Central memory CD4-positive, alpha-beta T cell (primary cell): ENCODE results near the gene MGLL.
"Not testable (repeated sequence)": the region's sequence is repeated elsewhere in the genome, so short reads cannot be mapped to it uniquely, and the experiment has no call there.

Source experiments
- DNase-seq: peaks from one replicate; pipeline ENCODE4 v3.0.0; 2022

Gene MGLL

GRCh38 chr3:127718916-127719290 lies 103.4 kb downstream of the MGLL start:
- DNase-seq = no peak

- DNase-seq = no peak
These were observed 103.9 kb downstream of the MGLL start for GRCh38 chr3:127718245-127718915.

GRCh38 chr3:127717357-127718244 lies 104.7 kb downstream of the MGLL start:
- no peak for DNase-seq

- no peak for DNase-seq
These were observed 105.9 kb downstream of the MGLL start for GRCh38 chr3:127716384-127716783.

DNA sequence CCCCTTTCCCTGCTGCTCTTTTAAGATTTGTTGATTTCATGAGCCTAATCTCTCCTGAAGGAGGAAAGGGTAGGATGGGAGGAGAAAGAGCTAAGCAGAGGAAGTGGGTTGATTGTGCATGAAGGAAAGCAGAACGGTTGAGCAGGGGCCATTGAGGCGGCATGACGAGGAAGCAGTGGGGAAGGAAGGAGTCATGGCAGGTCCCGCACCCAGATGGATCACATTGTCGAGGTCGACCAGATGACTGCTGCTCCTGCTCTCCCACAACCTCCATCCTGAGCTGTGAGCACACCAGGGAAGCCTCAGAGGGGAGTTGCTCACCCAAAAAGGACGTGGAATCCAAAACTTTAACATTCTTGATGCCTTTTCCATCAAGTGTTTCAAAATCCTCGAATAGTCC lies 106.8 kb downstream of the MGLL start:
- no peak for DNase-seq

GRCh38 chr3:127714866-127715265 lies 107.4 kb downstream of the MGLL start:
- no peak for DNase-seq

DNA sequence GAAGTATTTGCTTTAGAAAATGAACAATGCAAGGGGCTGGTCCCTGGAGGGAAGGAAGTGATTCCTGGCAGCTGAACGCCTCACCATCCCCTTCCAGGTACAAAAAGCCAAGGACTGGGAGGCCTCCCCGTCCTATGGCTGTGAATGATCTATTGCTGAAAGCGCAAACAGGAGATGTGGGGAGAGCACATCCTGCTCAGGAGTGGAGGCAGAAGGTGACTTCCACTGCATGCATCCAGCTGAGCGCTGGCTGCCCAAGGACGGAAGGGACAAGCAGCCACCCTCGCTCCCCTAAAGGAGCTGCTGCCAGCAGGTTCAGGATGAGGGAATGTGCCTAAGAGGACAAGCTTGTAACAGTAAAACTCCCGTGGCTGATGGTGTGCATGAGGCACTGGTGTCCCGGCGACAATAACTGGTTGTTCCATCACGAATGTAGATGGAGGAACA lies 108.2 kb downstream of the MGLL start:
- no peak for DNase-seq

DNA sequence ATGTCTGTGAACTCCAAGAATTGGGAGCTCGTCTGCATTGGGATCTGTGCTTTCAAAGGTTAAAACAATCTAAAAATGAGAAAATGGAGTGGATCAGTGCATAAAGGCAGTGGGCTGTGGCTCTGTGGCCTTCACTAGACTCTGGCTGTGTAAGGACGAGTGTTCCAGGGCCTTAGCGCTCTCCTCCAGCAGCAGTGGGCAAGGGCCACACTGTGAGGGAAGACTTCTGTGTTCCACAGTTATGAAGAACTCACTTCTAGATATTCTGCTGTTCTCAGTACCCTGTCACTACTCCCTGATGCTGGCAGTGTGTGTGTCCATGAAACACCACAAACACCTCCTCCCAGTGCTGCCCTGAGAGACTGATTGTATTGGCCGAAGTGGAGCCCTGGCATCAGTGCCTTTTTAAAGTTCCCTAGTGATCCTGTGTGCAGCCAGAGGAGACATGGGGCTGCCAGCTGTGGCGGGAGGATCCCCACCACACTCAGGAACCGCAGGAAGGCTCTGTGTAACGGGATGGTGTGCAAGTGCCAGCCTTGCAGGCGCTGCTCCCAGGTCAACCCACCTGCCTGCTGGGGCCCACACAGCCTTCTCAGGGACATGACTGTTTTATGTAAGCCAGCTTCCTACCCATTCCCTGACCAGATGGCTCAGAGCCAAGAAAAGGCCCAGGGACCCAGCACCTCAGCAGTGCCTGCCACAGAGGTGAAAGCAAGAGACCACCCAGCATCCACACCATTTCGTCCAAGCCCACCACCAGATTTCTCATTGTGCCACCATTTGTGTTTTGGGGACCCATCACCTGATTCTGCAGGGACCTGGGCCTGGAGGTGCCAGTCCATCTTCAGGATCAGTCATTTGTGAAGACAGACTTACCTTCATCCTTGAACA lies 109.2 kb downstream of the MGLL start:
- no peak for DNase-seq

DNA sequence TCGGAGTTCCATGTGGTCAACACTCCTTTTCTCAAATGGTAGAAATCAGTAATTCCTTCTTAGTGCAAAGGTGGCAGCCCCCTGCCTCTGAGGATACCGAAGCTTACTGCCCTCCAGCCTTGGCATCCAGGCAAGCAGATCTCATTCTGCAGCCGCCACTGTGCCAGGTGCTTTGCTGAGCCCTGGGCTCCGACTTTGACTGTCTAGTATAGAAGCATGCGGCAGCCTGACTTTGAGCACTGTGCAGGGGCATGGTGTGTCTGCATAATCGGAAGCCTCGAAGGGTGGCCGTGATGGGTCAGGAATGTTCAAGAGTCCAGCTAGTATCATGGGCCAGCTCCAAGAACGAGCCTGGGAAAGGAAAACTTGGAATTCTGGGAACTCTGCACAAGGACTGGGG lies 109.9 kb downstream of the MGLL start:
- no peak for DNase-seq

DNA sequence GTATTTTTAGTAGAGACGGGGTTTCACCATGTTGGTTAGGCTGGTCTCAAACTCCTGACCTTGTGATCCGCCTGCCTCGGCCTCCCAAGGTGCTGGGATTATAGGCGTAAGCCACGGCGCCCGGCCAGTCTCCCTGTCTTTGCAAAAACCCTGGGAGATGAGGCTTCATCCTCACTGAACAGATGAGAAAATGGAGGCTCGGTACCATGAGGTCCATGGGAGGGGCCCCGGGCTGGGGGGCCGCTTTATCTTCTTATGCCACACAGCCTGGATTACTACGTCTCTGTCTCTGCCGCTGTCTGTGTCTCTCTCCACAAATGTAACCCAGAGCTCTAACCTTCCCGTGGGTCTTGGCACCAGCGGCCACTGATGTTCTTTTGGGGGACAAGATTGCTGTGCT lies 110.4 kb downstream of the MGLL start:
- no peak for DNase-seq

- DNase-seq = no peak
These were observed 111.2 kb downstream of the MGLL start for GRCh38 chr3:127711021-127711695.

DNA sequence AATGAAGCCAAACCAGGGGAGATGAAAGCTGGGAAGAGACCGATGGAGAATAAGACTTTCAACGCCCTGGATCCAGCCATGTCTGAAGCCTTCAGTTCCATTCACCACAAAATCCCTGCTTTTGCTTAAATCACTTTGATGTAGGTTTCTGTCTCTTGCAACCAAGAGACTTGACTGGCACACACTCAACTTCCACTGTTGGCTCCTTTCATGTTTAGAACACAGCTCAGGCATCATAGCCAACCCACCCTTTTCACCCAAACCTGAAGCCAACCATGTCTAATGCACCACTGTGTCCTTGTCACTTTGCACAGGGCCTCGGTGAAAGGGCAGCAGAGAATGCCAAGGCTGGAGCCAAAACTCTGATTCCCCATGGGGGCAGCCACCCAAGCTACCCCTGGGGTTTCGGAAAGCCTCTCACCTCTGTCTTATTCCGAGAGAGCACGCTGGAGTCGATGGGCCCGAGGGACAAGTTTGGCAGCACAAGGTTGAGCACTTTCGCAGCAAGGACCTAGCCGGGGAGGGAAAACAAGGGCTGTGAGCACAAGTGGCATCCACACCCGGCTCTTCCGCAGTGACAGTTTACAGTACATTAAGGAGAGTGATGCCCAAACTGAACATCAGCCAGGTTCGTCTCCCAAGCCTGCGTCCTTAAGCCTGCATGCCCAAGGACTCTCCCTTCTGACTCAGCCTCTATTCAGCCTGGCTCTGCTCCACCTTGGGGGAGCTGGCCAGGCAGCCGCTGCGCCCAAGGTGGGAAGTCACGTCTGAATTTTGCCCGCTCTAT lies 112.0 kb downstream of the MGLL start:
- DNase-seq = no peak

DNA sequence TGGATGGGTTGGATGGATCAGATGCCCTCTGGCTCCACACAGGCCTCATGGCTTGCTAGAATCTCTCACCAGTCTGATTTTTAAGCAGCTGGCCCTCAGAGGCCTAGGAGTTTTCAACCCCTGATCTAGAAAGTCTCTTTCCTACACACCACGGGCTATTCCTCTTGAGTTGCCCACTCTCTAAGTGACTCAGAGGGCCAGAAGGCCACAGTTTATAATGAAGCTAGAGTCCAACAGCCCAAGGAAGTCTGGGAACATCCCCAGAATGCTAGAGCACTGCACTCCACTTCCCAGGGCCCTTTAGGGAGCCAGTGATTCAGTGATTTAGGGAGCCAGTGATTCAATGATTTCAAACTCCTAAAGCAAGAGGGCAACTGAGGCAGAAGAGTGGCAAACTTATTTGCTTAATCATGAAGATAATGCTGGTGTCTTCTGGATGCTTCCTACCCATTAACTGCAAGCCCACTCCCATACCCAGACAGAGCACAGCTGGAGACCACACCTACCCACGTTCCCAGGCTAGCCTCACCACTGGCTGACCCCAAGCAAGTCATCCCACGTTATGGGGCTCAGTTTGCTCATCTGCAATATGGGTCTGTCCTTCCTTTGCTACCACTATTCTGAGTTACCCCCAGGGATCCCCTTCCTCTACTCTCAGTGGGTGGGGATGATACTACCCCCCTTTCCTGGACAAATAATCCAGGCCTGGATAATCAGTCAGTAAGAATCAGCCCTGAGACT lies 112.8 kb downstream of the MGLL start:
- DNase-seq = no peak

- DNase-seq = no peak
These were observed 113.5 kb downstream of the MGLL start for GRCh38 chr3:127708837-127709236.

GRCh38 chr3:127707851-127708411 lies 114.4 kb downstream of the MGLL start:
- DNase-seq = no peak

DNA sequence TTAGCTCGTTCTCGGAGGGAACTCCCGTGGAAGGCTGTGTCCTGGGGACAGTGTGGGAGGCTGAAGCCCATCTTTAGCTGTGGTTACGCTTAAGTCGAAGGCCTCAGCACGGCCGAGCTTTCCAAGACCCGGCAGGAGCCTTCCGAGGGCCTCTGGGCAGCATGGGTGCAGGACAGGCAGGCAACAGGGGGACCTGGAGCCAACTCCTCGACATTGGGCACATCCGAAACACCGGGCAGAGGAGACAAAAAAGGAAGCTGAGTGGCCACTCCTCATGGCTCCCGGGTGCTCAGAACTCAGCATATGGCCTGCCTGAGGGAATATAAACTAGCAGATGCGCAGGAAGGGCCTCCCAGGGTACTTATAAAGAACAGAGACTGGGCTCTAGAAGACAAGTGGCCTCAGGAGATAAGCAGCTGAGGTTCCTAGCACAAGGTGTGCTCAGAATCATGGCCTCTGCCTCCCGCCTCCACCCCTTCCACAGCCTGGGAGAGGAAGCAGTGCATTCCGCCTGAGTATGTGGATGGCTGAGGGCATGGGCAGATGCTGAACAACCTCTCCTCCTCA lies 115.4 kb downstream of the MGLL start:
- no peak for DNase-seq

DNA sequence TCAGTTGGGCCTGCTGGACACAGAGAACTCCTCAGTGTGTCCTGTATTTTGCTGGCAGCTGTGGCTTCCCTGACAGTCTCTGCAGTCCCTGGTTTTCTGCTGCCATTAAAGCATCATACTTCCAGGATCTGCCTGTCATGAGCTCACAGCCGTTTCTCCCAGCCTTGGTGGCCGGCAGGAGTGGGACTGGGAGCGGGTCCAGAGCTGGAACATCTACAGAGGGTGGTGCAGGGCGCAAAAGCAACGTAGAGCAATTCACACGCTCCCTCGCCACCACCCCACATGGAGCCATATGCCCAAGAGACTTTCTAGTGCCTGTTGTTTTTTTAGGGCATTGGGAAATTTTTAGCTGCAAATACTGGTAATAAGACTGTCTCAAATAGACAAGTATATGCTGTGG lies 116.0 kb downstream of the MGLL start:
- no peak for DNase-seq

DNA sequence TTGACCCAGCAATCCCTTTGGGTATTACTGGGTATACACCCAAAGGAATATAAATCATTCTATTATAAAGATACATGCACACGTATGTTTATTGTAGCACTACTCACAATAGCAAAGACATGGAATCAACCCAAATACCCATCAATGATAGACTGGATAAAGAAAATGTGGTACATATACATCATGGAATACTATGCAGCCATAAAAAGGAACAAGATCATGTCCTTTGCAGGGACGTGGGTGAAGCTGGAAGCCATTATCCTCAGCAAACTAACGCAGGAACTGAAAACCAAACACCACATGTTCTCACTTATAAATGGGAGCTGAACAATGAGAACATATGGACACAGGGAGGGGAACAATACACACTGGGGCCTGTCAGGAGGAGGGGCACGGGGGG lies 117.5 kb downstream of the MGLL start:
- not testable (repeated sequence) for DNase-seq

DNA sequence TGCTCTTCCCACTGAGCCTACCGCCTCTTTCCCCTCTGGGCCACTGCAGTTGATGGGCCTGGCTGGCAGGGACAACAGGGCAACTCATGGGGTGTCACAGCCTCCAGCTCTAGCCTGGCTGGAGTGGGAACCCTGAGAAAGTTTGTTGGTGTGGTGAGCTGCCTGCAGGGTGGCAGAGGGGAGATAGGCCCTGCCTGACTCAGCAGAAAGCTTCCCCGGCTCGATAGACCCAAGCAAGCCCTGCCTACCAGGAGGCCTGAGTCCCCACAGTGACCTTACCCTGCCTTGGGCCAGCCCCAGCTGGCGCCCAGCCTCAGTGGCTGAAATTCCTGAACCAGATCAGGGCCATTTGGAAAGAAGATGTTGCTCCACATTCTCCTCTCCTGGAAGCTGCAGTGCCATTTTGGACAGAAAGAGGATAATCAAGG lies 120.2 kb downstream of the MGLL start:
- DNase-seq = no peak

DNA sequence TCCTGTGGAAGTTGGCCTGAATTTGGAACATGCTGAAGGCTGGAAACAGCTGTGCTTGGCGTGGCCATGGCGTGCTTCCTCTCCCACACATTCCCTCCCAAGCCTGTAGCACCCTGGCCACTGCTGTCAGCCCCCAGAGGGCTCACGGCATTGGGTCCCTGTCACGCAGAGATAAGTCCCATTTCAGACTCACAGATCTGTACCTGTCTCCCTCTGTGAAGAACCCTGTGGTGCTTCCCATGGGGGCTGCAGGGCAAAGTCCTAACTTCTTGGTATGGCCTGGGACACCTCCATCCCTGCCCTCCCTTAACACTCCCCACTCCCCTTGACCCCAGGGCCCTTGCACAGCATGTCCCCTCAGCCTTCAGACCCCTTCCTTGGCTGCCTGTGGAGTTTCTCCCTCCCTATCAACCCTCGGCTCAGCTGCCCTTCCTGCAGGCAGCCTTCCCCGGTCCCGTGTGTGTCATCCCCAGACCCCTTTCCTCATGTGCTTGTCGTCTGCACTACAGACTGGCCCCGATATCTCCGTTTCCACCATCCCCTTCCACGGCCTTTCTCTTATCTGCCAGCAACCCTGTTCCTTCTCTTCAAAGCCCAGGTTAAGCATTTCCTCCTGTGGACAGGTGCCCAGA lies 120.9 kb downstream of the MGLL start:
- no peak for DNase-seq
